ENCODE results near the gene SLC11A2.
"Not testable (repeated sequence)": the region's sequence is repeated elsewhere in the genome, so short reads cannot be mapped to it uniquely, and the experiment has no call there.

The SLC11A2 gene

DNA sequence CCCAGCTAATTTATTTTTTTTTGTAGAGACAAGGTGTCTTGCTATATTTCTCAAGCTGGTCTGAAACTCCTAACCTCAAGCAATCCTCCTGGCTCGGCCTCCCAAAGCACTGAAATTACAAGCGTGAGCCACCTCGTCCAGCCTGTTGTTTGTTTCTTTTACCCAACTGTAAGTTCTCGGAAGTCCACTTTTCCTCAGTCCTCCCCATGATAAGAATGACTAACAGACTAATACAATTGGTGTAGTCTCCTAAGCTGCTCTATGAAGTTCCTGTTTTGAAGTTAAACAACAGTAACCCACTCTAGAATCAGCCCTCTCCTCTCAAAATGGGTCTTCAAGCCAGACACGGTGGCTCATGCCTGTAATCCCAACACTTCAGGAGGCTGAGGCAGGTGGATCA is 37.3 kb downstream of the SLC11A2 start:
- no peak for DNase-seq

DNA sequence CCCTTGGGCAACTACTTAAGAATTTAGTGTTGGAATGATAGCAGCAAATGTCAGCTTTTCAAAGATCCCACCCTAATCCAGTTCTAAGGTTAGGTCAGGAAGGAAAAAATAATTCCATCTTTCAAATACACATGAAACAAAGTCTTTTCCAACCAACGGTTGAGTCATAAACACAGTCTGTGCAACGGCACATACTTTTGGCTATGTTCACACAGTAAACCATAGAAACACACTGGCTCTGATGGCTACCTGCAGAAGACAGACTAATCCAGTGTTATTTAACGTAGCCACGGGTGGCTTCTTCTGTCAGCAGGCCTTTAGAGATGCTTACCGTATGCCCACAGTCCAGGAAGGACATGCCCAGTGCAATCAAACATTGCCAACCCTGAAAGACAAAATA is 38.1 kb downstream of the SLC11A2 start:
- DNase-seq, result no peak

- DNase-seq, result peak; percentile 22
Measured at GRCh38 chr12:50986966-50987737, 39.0 kb downstream of the SLC11A2 start.

DNA sequence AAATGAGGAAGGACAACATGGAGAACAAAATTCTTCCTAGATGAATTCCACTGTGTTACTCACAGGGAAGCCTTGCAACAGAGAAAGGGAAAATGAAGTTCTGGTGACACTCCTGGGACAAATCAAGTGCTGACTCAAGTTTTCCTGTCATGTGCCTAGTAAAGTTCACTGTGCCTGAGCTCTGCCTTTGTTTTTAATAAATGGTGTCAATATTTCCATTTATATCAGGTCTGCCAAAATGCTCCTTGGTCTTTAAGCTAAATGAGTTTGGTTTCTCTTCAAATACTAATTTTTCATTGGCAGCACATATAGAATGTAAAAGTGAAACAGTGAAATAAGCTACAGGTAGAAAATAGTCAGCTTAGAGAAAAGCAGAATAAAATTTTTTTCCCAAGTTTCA is 40.9 kb downstream of the SLC11A2 start:
- DNase-seq, result no peak

GRCh38 chr12:50984586-50985298 is 41.4 kb downstream of the SLC11A2 start:
- no peak for DNase-seq

GRCh38 chr12:50981319-50982239 is 44.6 kb downstream of the SLC11A2 start:
- no peak for DNase-seq

DNA sequence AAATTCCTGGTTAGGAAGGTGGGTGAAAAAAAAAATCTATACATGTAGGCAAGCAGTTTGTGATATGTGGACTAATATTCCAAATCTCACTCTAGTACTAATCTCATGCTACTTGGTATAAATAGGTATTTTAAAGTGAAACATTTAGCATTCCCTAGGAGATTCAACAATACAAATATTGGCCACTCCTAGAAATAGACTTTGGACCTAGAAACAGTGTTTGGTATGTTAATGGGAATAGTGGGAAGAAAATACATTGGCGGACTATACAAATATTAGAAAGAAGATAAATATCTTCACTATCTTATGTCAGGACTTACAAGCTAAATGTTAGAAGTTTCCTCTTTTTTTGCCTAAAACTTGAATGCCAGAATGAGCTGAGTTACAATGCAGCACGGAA is 45.6 kb downstream of the SLC11A2 start:
- DNase-seq, result no peak

DNA sequence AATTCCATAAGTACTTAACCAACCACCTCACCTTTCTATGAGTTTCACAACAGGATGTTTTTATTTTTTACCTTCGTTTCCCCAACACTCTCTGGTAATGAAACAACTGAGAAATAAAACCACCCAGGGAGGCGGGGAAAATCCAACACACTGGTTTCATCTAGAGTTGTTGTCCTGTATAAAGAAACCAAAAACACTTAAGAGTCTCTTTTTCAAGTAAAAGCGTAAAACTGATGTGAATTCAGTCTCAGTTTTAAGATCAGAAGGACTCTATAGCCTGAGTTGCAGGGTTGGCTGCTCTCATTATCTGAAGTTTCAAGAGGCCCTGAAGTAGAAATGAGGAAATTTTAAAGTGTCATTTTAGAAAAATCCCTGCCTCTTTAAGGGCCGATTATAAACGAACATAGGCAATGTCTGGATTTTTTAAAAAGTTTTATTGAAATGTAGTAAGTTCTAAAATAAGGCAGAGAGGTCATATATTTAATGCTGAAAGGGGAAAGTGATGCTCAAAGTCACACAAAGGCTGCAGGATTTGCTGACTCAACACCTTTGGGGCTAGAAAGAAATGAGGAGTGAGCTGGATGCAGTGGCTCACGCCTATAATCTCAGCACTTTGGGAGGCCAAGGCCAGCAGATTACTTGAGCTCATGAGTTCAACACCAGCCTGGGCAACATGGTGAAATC is 46.7 kb downstream of the SLC11A2 start:
- DNase-seq, result no peak

DNA sequence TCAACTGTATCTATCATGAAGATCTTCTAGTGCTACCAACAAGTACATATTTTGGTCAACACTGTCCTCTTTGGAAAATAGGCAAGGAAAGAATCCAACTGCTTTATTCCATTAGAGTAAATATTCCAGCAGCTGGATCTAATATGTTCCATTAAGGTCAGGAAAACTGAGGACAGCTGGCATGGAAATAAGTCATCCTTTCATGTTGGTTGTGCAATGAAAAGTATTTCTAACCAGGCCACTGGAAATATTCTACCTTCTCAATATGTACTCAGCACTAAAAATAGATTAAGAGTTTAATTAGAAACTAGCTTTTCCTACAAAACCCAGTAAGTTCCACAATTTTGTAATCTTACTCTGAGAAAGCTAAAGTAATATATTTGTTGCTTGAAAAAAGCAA is 54.2 kb downstream of the SLC11A2 start:
- no peak for DNase-seq

DNA sequence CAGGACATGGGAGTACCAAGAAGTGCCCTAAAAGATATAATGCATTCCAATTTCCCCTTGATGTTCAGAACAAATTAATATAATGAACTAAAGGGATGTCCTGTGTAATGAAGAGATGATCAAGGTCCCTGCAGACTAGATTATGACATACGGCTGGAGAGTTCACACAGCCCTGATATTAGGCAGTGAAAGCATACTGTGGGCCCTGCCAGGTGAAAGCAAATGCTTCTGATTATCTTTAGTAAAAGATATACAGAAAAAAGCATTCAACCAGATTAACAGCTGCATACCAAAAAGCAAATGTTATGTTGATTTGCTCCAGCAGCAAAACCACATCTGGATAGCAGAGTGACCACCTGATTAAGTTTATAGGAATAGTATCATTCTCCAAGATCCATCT is 61.8 kb downstream of the SLC11A2 start:
- no peak for DNase-seq

- DNase-seq, result no peak
Measured at GRCh38 chr12:50961708-50962107, 64.5 kb downstream of the SLC11A2 start.

GRCh38 chr12:50960130-50960529 is 66.1 kb downstream of the SLC11A2 start:
- no peak for DNase-seq

DNA sequence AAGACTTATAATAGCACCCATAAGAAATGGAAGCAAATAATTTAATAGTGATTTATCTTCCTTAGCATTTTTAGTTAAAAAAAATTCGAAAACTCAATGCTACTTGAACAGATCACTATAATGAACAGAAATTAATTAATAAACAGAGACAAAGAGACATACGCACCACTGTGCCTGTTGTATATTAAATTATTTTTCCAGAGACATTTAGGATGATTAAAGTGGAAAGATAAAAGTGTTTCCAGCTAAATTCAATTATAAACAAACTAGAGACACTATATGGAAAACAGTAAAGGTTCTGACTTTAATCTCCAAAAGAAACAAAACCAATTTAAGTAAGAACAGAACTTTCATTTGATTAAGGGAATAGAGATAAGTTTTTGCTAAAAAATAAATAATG is 70.5 kb downstream of the SLC11A2 start:
- DNase-seq, result no peak

DNA sequence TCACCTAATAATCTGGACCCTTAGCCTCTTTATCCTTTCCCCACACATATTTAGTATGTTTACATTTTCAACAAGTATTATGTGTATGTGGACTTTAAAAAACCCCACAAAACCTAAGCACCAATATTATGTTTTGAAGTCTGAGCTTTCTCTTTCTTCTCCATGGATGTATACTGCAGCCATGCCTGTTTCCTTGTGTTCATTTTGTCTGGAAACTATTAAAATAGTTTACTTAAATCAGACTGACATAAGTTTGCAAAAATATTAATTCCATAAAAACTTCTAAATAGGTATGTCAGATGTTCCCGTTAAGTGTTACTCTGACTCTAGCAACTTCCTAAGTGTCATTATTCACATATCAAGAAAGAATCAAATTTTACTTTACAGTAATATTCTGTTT is 70.9 kb downstream of the SLC11A2 start:
- no peak for DNase-seq

- DNase-seq, result not testable (repeated sequence)
Measured at GRCh38 chr12:50954789-50955188, 71.4 kb downstream of the SLC11A2 start.

- no peak for DNase-seq
Measured at GRCh38 chr12:50953047-50953446, 73.1 kb downstream of the SLC11A2 start.

- DNase-seq, result no peak
Measured at GRCh38 chr12:50952510-50952909, 73.7 kb downstream of the SLC11A2 start, which contains the start of gene HIGD1C. HIGD1C (plus strand) TSS chr12:50952544; CDS start chr12:50953999, 1,455 bp downstream.

GRCh38 chr12:50951112-50951511 is 75.1 kb downstream of the SLC11A2 start:
- no peak for DNase-seq

GRCh38 chr12:50949801-50950302 is 76.3 kb downstream of the SLC11A2 start:
- no peak for DNase-seq

- DNase-seq, result no peak
Measured at GRCh38 chr12:50948798-50949197, 77.4 kb downstream of the SLC11A2 start.

- no peak for DNase-seq
Measured at GRCh38 chr12:50947933-50948626, 78.1 kb downstream of the SLC11A2 start.

GRCh38 chr12:50937653-50938052 is 88.5 kb downstream of the SLC11A2 start:
- no peak for DNase-seq
